WTC11 (cell line): ENCODE measurements around the gene TBCEL.

Experiments
- ARID4B ChIP-seq: sonication (generic); formaldehyde crosslinking; IDR thresholded peaks from 2 replicates; pipeline ENCODE4 v1.8.0; 2023; ENCODE audit warnings: missing genetic modification reagents, mild to moderate bottlenecking, borderline replicate concordance
- CREB1 ChIP-seq: sonication (generic); formaldehyde crosslinking; IDR thresholded peaks from 2 replicates; pipeline ENCODE4 v1.8.0; 2023; ENCODE audit warnings: mild to moderate bottlenecking, missing genetic modification reagents
- CTCF ChIP-seq: fragments of 200-600 bp; IDR thresholded peaks from 2 replicates; pipeline ENCODE4 v1.8.0; 2022; ENCODE audit warnings: antibody characterized with exemption
- PREB ChIP-seq: sonication (generic); formaldehyde crosslinking; IDR thresholded peaks from 2 replicates; pipeline ENCODE4 v1.8.1; 2022; ENCODE audit warnings: mild to moderate bottlenecking, missing genetic modification reagents, moderate library complexity, borderline replicate concordance
- ZNF121 ChIP-seq: sonication (generic); formaldehyde crosslinking; IDR thresholded peaks from 2 replicates; pipeline ENCODE4 v1.8.0; 2023; ENCODE audit warnings: missing genetic modification reagents
- ZNF138 ChIP-seq: sonication (generic); formaldehyde crosslinking; conservative IDR thresholded peaks from 2 replicates; pipeline ENCODE4 v1.8.1; 2022; ENCODE audit warnings: mild to moderate bottlenecking, moderate library complexity, missing genetic modification reagents
- ZNF219 ChIP-seq: sonication (generic); formaldehyde crosslinking; IDR thresholded peaks from 2 replicates; pipeline ENCODE4 v1.8.0; 2023; ENCODE audit warnings: missing genetic modification reagents, mild to moderate bottlenecking, borderline replicate concordance
- ZNF396 ChIP-seq: fragments of 250-450 bp; sonication (Bioruptor Pico); IDR thresholded peaks from 2 replicates; pipeline ENCODE4 v1.8.0; 2021; ENCODE audit warnings: mild to moderate bottlenecking, moderate library complexity, borderline replicate concordance
- ZNF423 ChIP-seq: fragments of 250-450 bp; sonication (Bioruptor Pico); IDR thresholded peaks from 2 replicates; pipeline ENCODE4 v2.1.2; 2022; ENCODE audit warnings: mild to moderate bottlenecking, moderate library complexity

- no peak for TF ChIP-seq CTCF
- no peak for TF ChIP-seq ZNF138 (CRISPR knock-in tag)
- TF ChIP-seq ZNF219 (CRISPR knock-in tag): no peak
- TF ChIP-seq ARID4B (CRISPR knock-in tag): no peak
- TF ChIP-seq CREB1 (CRISPR knock-in tag): no peak
- no peak for TF ChIP-seq ZNF396
- no peak for TF ChIP-seq ZNF121
- TF ChIP-seq PREB (CRISPR knock-in tag): no peak
- no peak for TF ChIP-seq ZNF423 (CRISPR knock-in tag)
These were observed 11.8 kb upstream of the TBCEL start for GRCh38 chr11:121012091-121012490.
